H9 (cell line): ENCODE measurements around the gene RC3H2. TPM values are rescaled to one million over a fixed set of nuclear protein-coding genes. Genes with fewer than 3 reads are reported as not detected.

Experiments
- DNase-seq: peaks from one replicate; pipeline ENCODE4 v3.0.0-alpha.2; 2017
- H2AFZ ChIP-seq: one replicate; pipeline ENCODE4 v1.6.1; 2013; ENCODE audit warnings: mild to moderate bottlenecking, low read length, control low read depth, moderate library complexity
- H2AK5ac ChIP-seq: 2 replicates; pipeline ENCODE4 v1.6.1; 2013; ENCODE audit warnings: low read length, control low read depth, mixed read lengths; ENCODE audit not compliant: insufficient read length
- H2BK120ac ChIP-seq: one replicate; pipeline ENCODE4 v1.6.1; 2013; ENCODE audit warnings: low read depth, mild to moderate bottlenecking, low read length, control low read depth, inconsistent platforms; ENCODE audit not compliant: poor library complexity, severe bottlenecking
- H2BK12ac ChIP-seq: 2 replicates; pipeline ENCODE4 v1.6.1; 2013; ENCODE audit warnings: low read length, control low read depth, mixed read lengths, low read depth; ENCODE audit not compliant: insufficient read length
- H2BK15ac ChIP-seq: 2 replicates; pipeline ENCODE4 v1.6.1; 2013; ENCODE audit warnings: low read depth, low read length, control low read depth
- H2BK20ac ChIP-seq: one replicate; pipeline ENCODE4 v1.6.1; 2013; ENCODE audit warnings: low read depth, mild to moderate bottlenecking, low read length, control low read depth, inconsistent platforms; ENCODE audit not compliant: poor library complexity, severe bottlenecking
- H2BK5ac ChIP-seq: 2 replicates; pipeline ENCODE4 v1.6.1; 2013; ENCODE audit warnings: low read length, control low read depth, mixed read lengths; ENCODE audit not compliant: insufficient read length
- H3K14ac ChIP-seq: 2 replicates; pipeline ENCODE4 v1.6.1; 2013; ENCODE audit warnings: low read length, control low read depth; ENCODE audit not compliant: insufficient read depth
- H3K18ac ChIP-seq: 2 replicates; pipeline ENCODE4 v1.6.1; 2013; ENCODE audit warnings: low read depth, mild to moderate bottlenecking, mixed read lengths, low read length, control low read depth; ENCODE audit not compliant: insufficient read length
- H3K23ac ChIP-seq: 2 replicates; pipeline ENCODE4 v1.6.1; 2013; ENCODE audit warnings: low read length, control low read depth, mixed read lengths, low read depth; ENCODE audit not compliant: insufficient read length
- H3K23me2 ChIP-seq: 2 replicates; pipeline ENCODE4 v1.6.1; 2013; ENCODE audit warnings: low read depth, mild to moderate bottlenecking, mixed read lengths, low read length, control low read depth; ENCODE audit not compliant: insufficient read length, poor library complexity, severe bottlenecking
- H3K27ac ChIP-seq: 2 replicates; pipeline ENCODE4 v1.5.1; 2013; ENCODE audit warnings: low read length, control low read depth, mixed read lengths, low read depth; ENCODE audit not compliant: insufficient read length
- H3K27me3 ChIP-seq: 2 replicates; pipeline ENCODE4 v1.6.1; 2013; ENCODE audit warnings: low read length, control low read depth, inconsistent platforms; ENCODE audit not compliant: insufficient read depth
- H3K4ac ChIP-seq: 2 replicates; pipeline ENCODE4 v1.6.1; 2013; ENCODE audit warnings: low read depth, mild to moderate bottlenecking, control low read depth, inconsistent platforms, low read length, moderate library complexity
- H3K4me1 ChIP-seq: 2 replicates; pipeline ENCODE4 v1.6.1; 2013; ENCODE audit warnings: low read length, control low read depth, inconsistent platforms; ENCODE audit not compliant: insufficient read depth
- H3K4me2 ChIP-seq: 2 replicates; pipeline ENCODE4 v1.6.1; 2013; ENCODE audit warnings: low read length, control low read depth, mixed read lengths; ENCODE audit not compliant: insufficient read length, insufficient read depth
- H3K56ac ChIP-seq: 2 replicates; pipeline ENCODE4 v1.6.1; 2013; ENCODE audit warnings: low read depth, mild to moderate bottlenecking, mixed read lengths, low read length, control low read depth; ENCODE audit not compliant: insufficient read length
- H3K79me1 ChIP-seq: 2 replicates; pipeline ENCODE4 v1.6.1; 2013; ENCODE audit warnings: low read depth, mild to moderate bottlenecking, moderate library complexity, low read length, control low read depth, inconsistent platforms; ENCODE audit not compliant: insufficient read depth, poor library complexity, severe bottlenecking
- H3K79me2 ChIP-seq: 2 replicates; pipeline ENCODE4 v1.6.1; 2013; ENCODE audit warnings: low read length, control low read depth, inconsistent platforms; ENCODE audit not compliant: insufficient read depth
- H3K9ac ChIP-seq: 2 replicates; pipeline ENCODE4 v1.6.1; 2013; ENCODE audit warnings: low read length, control low read depth, mixed read lengths; ENCODE audit not compliant: insufficient read length; ENCODE audit errors: extremely low read depth
- H3K9me3 ChIP-seq: one replicate; pipeline ENCODE4 v1.6.1; 2013; ENCODE audit warnings: low read depth, low read length, inconsistent platforms; ENCODE audit not compliant: control insufficient read depth
- H3T11ph ChIP-seq: one replicate; pipeline ENCODE4 v1.6.1; 2013; ENCODE audit warnings: mild to moderate bottlenecking, low read length, control low read depth, inconsistent platforms
- H4K20me1 ChIP-seq: one replicate; pipeline ENCODE4 v1.6.1; 2013; ENCODE audit not compliant: control insufficient read depth, insufficient read length, insufficient read depth
- H4K5ac ChIP-seq: 2 replicates; pipeline ENCODE4 v1.6.1; 2013; ENCODE audit warnings: low read depth, mild to moderate bottlenecking, mixed read lengths, low read length, control low read depth; ENCODE audit not compliant: insufficient read length
- H4K8ac ChIP-seq: replicated peaks from 2 replicates; pipeline ENCODE4 v1.6.1; 2013; ENCODE audit warnings: low read length, control low read depth, mixed read lengths, low read depth; ENCODE audit not compliant: insufficient read length
- H4K91ac ChIP-seq: 2 replicates; pipeline ENCODE4 v1.6.1; 2013; ENCODE audit warnings: low read depth, mild to moderate bottlenecking, moderate library complexity, mixed read lengths, low read length, control low read depth; ENCODE audit not compliant: insufficient read length
- H3K27ac Mint-ChIP-seq, 3 experiments: 2 replicates in 2 of 3; 3 replicates in 1 of 3; pipeline ENCODE4 v1.8.0; 2020 to 2021; ENCODE audit warnings: mixed read lengths in 3 of 3, mild to moderate bottlenecking in 1 of 3, moderate library complexity in 1 of 3
- H3K27me3 Mint-ChIP-seq: 2 replicates; pipeline ENCODE4 v1.8.0; 2021; ENCODE audit warnings: low read depth, mild to moderate bottlenecking, moderate library complexity, mixed read lengths
- H3K36me3 Mint-ChIP-seq, 3 experiments: 2 replicates in 2 of 3; 3 replicates in 1 of 3; pipeline ENCODE4 v1.8.0; 2020 to 2021; ENCODE audit warnings: low read depth in 3 of 3, mixed read lengths in 3 of 3; ENCODE audit not compliant: insufficient read depth in 1 of 3
- H3K4me1 Mint-ChIP-seq, 2 experiments: 2 replicates each; pipeline ENCODE4 v1.8.0; 2020; ENCODE audit warnings: mixed read lengths in 2 of 2
- H3K4me3 Mint-ChIP-seq, 2 experiments: 2 replicates in 1 of 2; 3 replicates in 1 of 2; pipeline ENCODE4 v1.8.0; 2020 to 2021; ENCODE audit warnings: mild to moderate bottlenecking in 2 of 2, mixed read lengths in 2 of 2, moderate library complexity in 1 of 2
- H3K9me3 Mint-ChIP-seq, 2 experiments: 2 replicates in 1 of 2; 3 replicates in 1 of 2; pipeline ENCODE4 v1.8.0; 2020; ENCODE audit warnings: mild to moderate bottlenecking in 2 of 2, mixed read lengths in 2 of 2, moderate library complexity in 1 of 2
- CTCF ChIP-seq: fragments of 200-600 bp; sonication (generic); conservative IDR thresholded peaks from 3 replicates; pipeline ENCODE4 v1.8.0; 2021; ENCODE audit warnings: antibody characterized with exemption, mild to moderate bottlenecking
- total RNA-seq: library from RNA; stranded (reverse); gene quantifications from 2 replicates; pipeline ENCODE4 v1.2.1, GENCODE V29; 2021

The RC3H2 gene
- total RNA-seq, 1 experiment from 2014 or later = 49.0 TPM

- no peak overlapping the region for H3K4me3 Mint-ChIP-seq
- Histone ChIP-seq H3K23me2 (no peaks in the 10 kb centered on the region), H4K5ac (no peak overlapping the region), H3K23ac (no peak overlapping the region), H3T11ph (no peak overlapping the region), H3K27me3 (no peaks in the 10 kb centered on the region), H2AK5ac (no peak overlapping the region), H3K79me1 (no peaks in the 10 kb centered on the region), H3K56ac (no peak overlapping the region), H2BK20ac (no peak overlapping the region), H3K79me2 (no peaks in the 10 kb centered on the region), H2BK12ac (no peak overlapping the region), H4K8ac (no peak overlapping the region), H2AFZ (no peak overlapping the region), H4K91ac (no peak overlapping the region), H3K27ac (no peak overlapping the region), H3K9me3 (no peaks in the 10 kb centered on the region), H3K4ac (no peak overlapping the region), H3K4me2 (no peak overlapping the region), H2BK5ac (no peak overlapping the region), H2BK120ac (no peak overlapping the region), H4K20me1 (no peaks in the 10 kb centered on the region), H3K4me1 (no peaks in the 10 kb centered on the region), H3K18ac (no peak overlapping the region), H3K14ac (no peak overlapping the region), H2BK15ac (no peak overlapping the region), H3K9ac (no peak overlapping the region)
- H3K27ac Mint-ChIP-seq = no peak overlapping the region
- DNase-seq = no peak
- no peaks in the 10 kb centered on the region; a peak in 1 of 5 replicates for H3K9me3 Mint-ChIP-seq
- no peak for TF ChIP-seq CTCF
- peaks cover 9 to 24% (median 14%) of the 10 kb centered on the region in 3 experiments for H3K36me3 Mint-ChIP-seq
- no peaks in the 10 kb centered on the region for H3K27me3 Mint-ChIP-seq
- H3K4me1 Mint-ChIP-seq = no peaks in the 10 kb centered on the region
Observed at GRCh38 chr9:122815544-122815943, 89.6 kb downstream of the RC3H2 start.
